ENCODE measurements around the gene PPP5C.
"Not testable (repeated sequence)": the region's sequence is repeated elsewhere in the genome, so short reads cannot be mapped to it uniquely, and the experiment has no call there.

The PPP5C gene

GRCh38 chr19:46428239-46429135 lies 81.6 kb downstream of the PPP5C start, which contains the start of gene PNMA8C:
Gene PNMA8C, minus strand, starts transcription at chr19:46428936. Its CDS starts 577 bp downstream, at chr19:46428359.
- peak in 50 of 51 donors; percentile 24 to 93 (median 82) for DNase-seq

- DNase-seq = no peak
These were observed 83.1 kb downstream of the PPP5C start for GRCh38 chr19:46429999-46430398.

DNA sequence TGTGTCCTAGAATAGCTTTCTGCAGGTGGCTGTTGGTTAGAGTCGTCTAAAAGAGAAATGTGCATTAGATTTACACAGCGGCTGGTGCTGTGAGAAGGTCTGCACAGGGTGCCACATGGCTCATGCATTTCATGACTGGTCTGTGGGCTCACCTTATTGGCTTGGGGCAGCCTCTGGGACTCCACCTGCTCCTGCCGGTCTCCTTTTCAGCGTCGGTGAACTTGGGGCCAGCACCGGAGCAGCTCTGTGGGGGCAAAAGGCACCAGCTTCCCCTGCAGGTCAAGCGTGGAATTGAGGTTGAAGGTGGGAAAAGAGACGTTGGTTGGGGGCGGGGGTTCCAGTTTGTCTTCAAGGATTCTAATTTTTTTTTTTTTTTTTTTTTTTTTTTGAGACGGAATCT lies 84.9 kb downstream of the PPP5C start:
- no peak for DNase-seq

GRCh38 chr19:46433470-46433869 lies 86.6 kb downstream of the PPP5C start:
- DNase-seq = not testable (repeated sequence)

DNA sequence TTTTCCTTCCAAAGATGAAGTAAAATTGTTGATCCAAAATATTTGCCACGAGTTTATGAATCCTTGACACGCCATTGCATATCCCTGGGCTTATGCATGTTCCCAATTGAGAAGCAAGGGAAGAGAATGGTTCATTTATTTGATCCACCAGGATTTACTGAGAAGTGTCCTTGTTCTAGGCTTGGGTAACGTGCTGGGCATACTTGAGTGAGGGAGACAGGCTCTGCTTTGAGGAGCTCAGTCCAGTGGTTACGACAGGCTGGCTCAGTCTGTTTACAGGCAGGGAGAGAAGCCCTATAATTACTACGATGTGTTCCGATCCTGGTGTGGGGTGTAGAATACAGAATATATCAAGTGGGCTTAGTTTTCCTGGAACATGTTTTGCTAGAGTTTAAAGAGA lies 88.1 kb downstream of the PPP5C start:
- DNase-seq = peak in 34 of 51 donors; percentile 6 to 89 (median 47)

DNA sequence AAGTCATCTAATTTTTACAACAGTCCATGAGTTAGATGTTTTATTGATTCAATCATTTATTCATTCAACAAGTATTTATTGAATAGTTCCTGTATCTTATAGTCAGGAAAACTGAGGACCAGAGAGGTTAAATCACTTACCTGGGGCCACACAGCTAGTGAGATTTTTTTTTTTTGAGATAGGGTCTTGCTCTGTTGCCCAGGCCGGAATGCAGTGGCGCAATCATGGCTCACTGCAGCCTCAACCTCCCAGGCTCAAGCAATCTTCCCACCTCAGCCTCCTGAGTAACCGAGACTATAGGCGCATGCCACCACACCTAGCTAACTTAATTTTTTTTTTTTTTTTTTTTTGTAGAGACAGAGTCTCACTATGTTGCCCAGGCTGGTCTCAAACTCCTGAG lies 88.8 kb downstream of the PPP5C start:
- not testable (repeated sequence) for DNase-seq
